Activated T-helper 1 cell treated with anti-CD3 and anti-CD28 coated beads, Interleukin-2, amount 50 U/mL, for 16 hours (primary cell): ENCODE data around the gene C12orf42.

Experiments
- DNase-seq, 2 donors: peaks; one replicate each; pipeline ENCODE4 v3.0.0-alpha.2; 2020; ENCODE audit warnings: low read depth in 1 of 2, low spot score in 1 of 2

The C12orf42 gene

GRCh38 chr12:103348935-103349334 lies 146.8 kb downstream of the C12orf42 start:
- DNase-seq: no peak

- DNase-seq: no peak
Measured at GRCh38 chr12:103336940-103337339, 158.8 kb downstream of the C12orf42 start.

- no peak for DNase-seq
Measured at GRCh38 chr12:103334466-103334865, 161.3 kb downstream of the C12orf42 start.

GRCh38 chr12:103333676-103334075 lies 162.1 kb downstream of the C12orf42 start:
- DNase-seq: no peak

GRCh38 chr12:103331643-103332042 lies 164.1 kb downstream of the C12orf42 start:
- DNase-seq: no peak

GRCh38 chr12:103330672-103331071 lies 165.1 kb downstream of the C12orf42 start:
- DNase-seq: no peak

- DNase-seq: no peak
Measured at GRCh38 chr12:103327676-103328075, 168.1 kb downstream of the C12orf42 start.

GRCh38 chr12:103326190-103326589 lies 169.6 kb downstream of the C12orf42 start:
- DNase-seq: no peak

- DNase-seq: no peak
Measured at GRCh38 chr12:103318566-103318965, 177.2 kb downstream of the C12orf42 start.

- DNase-seq: no peak
Measured at GRCh38 chr12:103317220-103317619, 178.5 kb downstream of the C12orf42 start.

- no peak for DNase-seq
Measured at GRCh38 chr12:103314786-103315185, 181.0 kb downstream of the C12orf42 start.

- no peak for DNase-seq
Measured at GRCh38 chr12:103313894-103314293, 181.9 kb downstream of the C12orf42 start.

- DNase-seq: no peak
Measured at GRCh38 chr12:103312742-103313354, 182.9 kb downstream of the C12orf42 start.

- no peak for DNase-seq
Measured at GRCh38 chr12:103310546-103311270, 185.1 kb downstream of the C12orf42 start.

GRCh38 chr12:103308396-103308795 lies 187.4 kb downstream of the C12orf42 start:
- DNase-seq: no peak

- DNase-seq: no peak
Measured at GRCh38 chr12:103303484-103303883, 192.3 kb downstream of the C12orf42 start.

- DNase-seq: no peak
Measured at GRCh38 chr12:103301642-103302591, 193.9 kb downstream of the C12orf42 start.

- no peak for DNase-seq
Measured at GRCh38 chr12:103288016-103288415, 207.8 kb downstream of the C12orf42 start.

- no peak for DNase-seq
Measured at GRCh38 chr12:103282124-103282523, 213.6 kb downstream of the C12orf42 start.

GRCh38 chr12:103279444-103279843 lies 216.3 kb downstream of the C12orf42 start:
- DNase-seq: no peak

GRCh38 chr12:103278329-103278728 lies 217.4 kb downstream of the C12orf42 start:
- DNase-seq: no peak

GRCh38 chr12:103273645-103274044 lies 222.1 kb downstream of the C12orf42 start:
- no peak for DNase-seq
